KOPT-K1 (cell line): ENCODE measurements around the gene C16orf89.

Source experiments
- H3K27ac ChIP-seq: fragments of 200-600 bp; sonication (generic); 2 replicates; pipeline ENCODE4 v1.5.1; 2016; ENCODE audit warnings: antibody characterized with exemption, mild to moderate bottlenecking, low read depth, low read length; ENCODE audit not compliant: poor library complexity, severe bottlenecking
- H3K36me3 ChIP-seq: fragments of 200-600 bp; sonication (generic); 2 replicates; pipeline ENCODE4 v1.5.1; 2017; ENCODE audit warnings: antibody characterized with exemption, mild to moderate bottlenecking, low read length, moderate library complexity; ENCODE audit not compliant: insufficient read depth
- H3K9me3 ChIP-seq: fragments of 200-600 bp; sonication (generic); 2 replicates; pipeline ENCODE4 v1.5.1; 2017; ENCODE audit warnings: antibody characterized with exemption, low read length, mild to moderate bottlenecking; ENCODE audit not compliant: insufficient read depth, poor library complexity, severe bottlenecking

C16orf89 gene

DNA sequence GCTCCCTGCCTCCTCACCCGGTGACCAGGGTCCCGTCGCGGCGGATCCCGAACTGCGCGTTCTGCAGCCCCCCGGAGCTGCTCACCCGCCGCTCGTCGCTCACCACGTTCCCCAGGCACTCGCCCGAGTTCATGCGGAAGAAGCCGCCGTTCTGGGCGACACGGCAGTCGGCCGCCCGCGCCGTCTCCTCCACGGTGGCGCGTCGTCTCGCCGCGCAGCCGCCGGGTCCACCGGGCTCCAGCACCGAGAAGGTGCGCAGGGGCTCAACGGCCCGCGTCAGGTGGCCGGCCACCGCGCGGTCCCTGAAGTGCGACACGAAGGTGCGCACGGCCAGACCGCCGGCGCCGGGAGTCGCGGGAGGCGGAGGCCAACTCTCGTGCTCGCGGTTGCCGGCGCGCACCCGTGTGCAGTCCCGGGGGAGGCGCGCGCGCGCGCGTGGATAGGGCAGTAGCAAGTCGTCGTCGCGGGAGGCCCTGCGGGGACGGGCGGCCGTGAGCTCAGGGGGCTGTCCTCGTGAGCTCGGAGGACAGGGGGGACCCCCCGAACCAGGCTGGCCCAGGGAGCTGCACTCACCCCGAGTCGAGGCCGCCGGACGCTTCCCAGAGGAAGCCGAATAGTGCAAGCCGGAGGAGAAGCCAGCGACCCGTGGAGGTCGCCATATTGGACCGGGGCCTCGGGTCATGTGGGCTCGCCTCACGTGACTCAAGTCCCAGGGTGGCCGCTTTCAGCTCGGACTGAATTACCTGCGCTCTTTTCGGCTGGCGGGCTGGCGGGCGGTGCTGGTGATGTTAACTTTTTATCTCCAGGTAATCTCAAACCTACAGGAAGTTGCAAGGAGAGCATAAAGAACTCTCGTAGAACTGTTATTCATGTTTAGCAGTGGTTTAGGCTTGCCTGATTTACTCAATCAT is 32.2 kb downstream of the C16orf89 start, which contains the start of gene NAGPA:
TSS of gene NAGPA (minus strand) at position 680 of the 911 bp plus-strand sequence. CDS start at position 659, 21 bp downstream.
- no peaks in the 10 kb centered on the region for H3K9me3 ChIP-seq
- peak within 1 kb of the TSS; percentile 28 for H3K27ac ChIP-seq
- H3K36me3 ChIP-seq, result no peaks in the 10 kb centered on the region

DNA sequence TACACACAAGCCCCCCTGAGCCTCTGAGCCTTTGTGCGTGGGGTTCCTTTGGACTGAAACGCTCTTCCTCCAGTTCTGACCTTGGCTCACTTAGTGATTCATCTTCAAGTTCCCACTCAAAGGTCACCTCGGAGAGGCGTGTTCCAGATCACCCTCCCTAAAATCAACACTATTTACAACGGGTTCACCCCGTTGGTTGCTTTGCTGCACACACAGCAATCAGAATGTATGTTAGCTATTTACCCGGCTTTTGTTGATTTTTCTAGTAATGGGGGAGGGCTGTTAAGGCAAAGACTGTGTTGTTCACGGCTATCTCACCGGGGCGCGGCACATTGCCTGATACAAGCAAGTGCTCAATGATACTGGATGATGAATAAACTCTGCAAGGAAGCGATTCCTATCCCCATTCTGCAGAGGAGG is 33.0 kb downstream of the C16orf89 start:
- H3K9me3 ChIP-seq, result no peaks in the 10 kb centered on the region
- no peak overlapping the region for H3K27ac ChIP-seq
- H3K36me3 ChIP-seq, result no peaks in the 10 kb centered on the region

DNA sequence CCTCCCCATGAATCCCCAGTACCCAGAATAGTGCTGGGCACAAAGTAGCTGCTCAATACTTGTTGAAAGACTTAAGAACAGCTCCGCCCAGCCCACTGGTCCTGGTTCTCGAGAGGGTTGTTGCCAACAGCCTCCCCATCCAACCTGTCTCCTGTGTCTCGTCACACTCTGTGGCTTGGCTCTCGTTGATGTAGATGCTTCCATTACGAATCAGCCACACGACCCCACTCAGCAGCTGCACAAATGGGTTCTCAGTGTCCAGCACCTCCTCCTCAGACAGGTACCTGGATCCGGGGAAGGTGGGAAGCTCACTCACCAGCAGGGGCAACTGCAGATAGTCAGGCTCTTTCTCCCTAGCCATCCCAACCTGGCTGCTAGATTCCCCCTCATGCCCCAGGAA is 34.2 kb downstream of the C16orf89 start:
- no peak overlapping the region for H3K27ac ChIP-seq
- H3K9me3 ChIP-seq, result no peaks in the 10 kb centered on the region
- no peaks in the 10 kb centered on the region for H3K36me3 ChIP-seq

- no peak overlapping the region for H3K27ac ChIP-seq
These were observed 35.4 kb downstream of the C16orf89 start for GRCh38 chr16:5030251-5030870.

GRCh38 chr16:5028950-5029475 is 36.7 kb downstream of the C16orf89 start:
- Histone ChIP-seq H3K9me3 (no peaks in the 10 kb centered on the region), H3K27ac (no peak overlapping the region), H3K36me3 (no peaks in the 10 kb centered on the region)

More at GRCh38 chr16:5030251-5030870, 35.4 kb downstream of the C16orf89 start:
- H3K9me3 ChIP-seq, result no peaks in the 10 kb centered on the region
- H3K36me3 ChIP-seq, result no peaks in the 10 kb centered on the region

GRCh38 chr16:5027575-5028235 is 38.1 kb downstream of the C16orf89 start:
- Histone ChIP-seq H3K27ac (no peak overlapping the region), H3K9me3 (no peaks in the 10 kb centered on the region), H3K36me3 (no peaks in the 10 kb centered on the region)

- H3K27ac ChIP-seq, result no peak overlapping the region
- H3K36me3 ChIP-seq, result no peaks in the 10 kb centered on the region
- H3K9me3 ChIP-seq, result no peaks in the 10 kb centered on the region
These were observed 38.7 kb downstream of the C16orf89 start for GRCh38 chr16:5027086-5027485.

- H3K27ac ChIP-seq, result no peak overlapping the region
- H3K9me3 ChIP-seq, result no peaks in the 10 kb centered on the region
- H3K36me3 ChIP-seq, result no peaks in the 10 kb centered on the region
These were observed 39.1 kb downstream of the C16orf89 start for GRCh38 chr16:5026664-5027063.

- H3K36me3 ChIP-seq, result no peaks in the 10 kb centered on the region
- H3K27ac ChIP-seq, result no peak overlapping the region
- H3K9me3 ChIP-seq, result no peaks in the 10 kb centered on the region
These were observed 40.6 kb downstream of the C16orf89 start for GRCh38 chr16:5025171-5025632.

- Histone ChIP-seq H3K9me3 (no peaks in the 10 kb centered on the region), H3K27ac (no peak overlapping the region), H3K36me3 (no peaks in the 10 kb centered on the region)
These were observed 41.1 kb downstream of the C16orf89 start for GRCh38 chr16:5024632-5025031.

DNA sequence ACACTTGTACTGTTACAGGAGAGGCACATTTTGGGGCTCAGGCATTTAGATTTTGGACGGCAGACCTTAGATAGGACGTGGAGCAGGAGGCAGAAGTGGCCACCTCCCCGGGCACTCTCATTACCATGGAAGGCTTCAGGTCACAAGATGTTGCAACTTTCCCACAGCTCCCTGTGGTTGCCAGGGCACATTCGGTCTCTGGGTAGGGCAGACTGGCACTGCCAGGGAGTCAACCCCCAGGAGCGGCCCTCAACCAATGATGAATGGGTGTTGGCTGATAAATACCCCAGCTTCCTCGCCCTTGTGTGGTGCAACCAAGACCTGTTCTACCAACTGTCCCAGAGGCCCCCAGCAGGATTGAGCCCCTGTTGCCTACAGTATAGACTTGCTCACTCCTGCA is 43.2 kb downstream of the C16orf89 start:
- no peaks in the 10 kb centered on the region for H3K9me3 ChIP-seq
- no peaks in the 10 kb centered on the region for H3K36me3 ChIP-seq
- no peak overlapping the region for H3K27ac ChIP-seq

GRCh38 chr16:5020551-5020950 is 45.2 kb downstream of the C16orf89 start:
- H3K36me3 ChIP-seq, result no peaks in the 10 kb centered on the region
- H3K9me3 ChIP-seq, result no peaks in the 10 kb centered on the region
- H3K27ac ChIP-seq, result no peak overlapping the region

DNA sequence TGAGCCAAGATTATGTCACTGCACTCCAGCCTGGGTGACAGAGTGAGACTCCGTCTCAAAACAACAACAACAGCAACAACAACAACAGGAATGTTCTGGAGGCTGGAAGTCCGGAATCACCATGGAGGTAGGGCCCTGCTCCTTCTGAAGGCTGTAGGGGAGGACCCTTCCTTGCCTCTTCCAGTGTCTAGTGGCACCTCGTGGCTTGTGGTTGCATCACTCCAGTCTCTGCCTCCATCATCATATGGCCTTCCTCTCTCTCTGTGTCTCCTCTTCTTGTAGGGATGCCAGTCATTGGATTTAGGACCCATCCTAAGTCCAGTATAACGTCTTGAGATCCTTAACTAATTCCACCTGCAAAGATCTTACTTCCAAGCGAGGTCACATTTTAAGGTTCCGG is 46.0 kb downstream of the C16orf89 start:
- Histone ChIP-seq H3K36me3 (no peaks in the 10 kb centered on the region), H3K27ac (no peak overlapping the region), H3K9me3 (no peaks in the 10 kb centered on the region)

GRCh38 chr16:5018793-5019192 is 47.0 kb downstream of the C16orf89 start:
- no peaks in the 10 kb centered on the region for H3K36me3 ChIP-seq
- H3K9me3 ChIP-seq, result no peaks in the 10 kb centered on the region
- H3K27ac ChIP-seq, result no peak overlapping the region

GRCh38 chr16:5017678-5017969 is 48.1 kb downstream of the C16orf89 start:
- no peaks in the 10 kb centered on the region for H3K36me3 ChIP-seq
- H3K9me3 ChIP-seq, result no peaks in the 10 kb centered on the region
- no peak overlapping the region for H3K27ac ChIP-seq
